Hepatocyte (in vitro differentiated cells): ENCODE results near the gene TPSAB1. TPM values are rescaled to one million over a fixed set of nuclear protein-coding genes. Genes with fewer than 3 reads are reported as not detected.
"Not testable (repeated sequence)": the region's sequence is repeated elsewhere in the genome, so short reads cannot be mapped to it uniquely, and the experiment has no call there.

ENCODE experiments used
- DNase-seq: peaks from one replicate; pipeline ENCODE4 v3.0.0-alpha.2; 2016; ENCODE audit warnings: low spot score
- H2AFZ ChIP-seq: fragments of 200-600 bp; sonication (generic); 2 replicates; pipeline ENCODE4 v1.6.0; 2016; ENCODE audit warnings: antibody characterized with exemption, mild to moderate bottlenecking
- H3K27ac ChIP-seq: fragments of 200-600 bp; sonication (generic); 2 replicates; pipeline ENCODE4 v1.5.1; 2016; ENCODE audit warnings: mild to moderate bottlenecking
- H3K27me3 ChIP-seq: fragments of 200-600 bp; sonication (generic); 2 replicates; pipeline ENCODE4 v1.6.1; 2016
- H3K36me3 ChIP-seq: fragments of 200-600 bp; sonication (generic); replicated peaks from 2 replicates; pipeline ENCODE4 v1.5.1; 2016; ENCODE audit warnings: low read depth; ENCODE audit not compliant: insufficient read depth
- H3K4me1 ChIP-seq: fragments of 200-600 bp; sonication (generic); 2 replicates; pipeline ENCODE4 v1.5.1; 2016; ENCODE audit warnings: mild to moderate bottlenecking, moderate library complexity; ENCODE audit not compliant: insufficient read depth
- H3K4me2 ChIP-seq: fragments of 200-600 bp; sonication (generic); 2 replicates; pipeline ENCODE4 v1.6.0; 2016
- H3K4me3 ChIP-seq: fragments of 200-600 bp; sonication (generic); 2 replicates; pipeline ENCODE4 v1.5.1; 2016; ENCODE audit warnings: mild to moderate bottlenecking
- H3K79me2 ChIP-seq: fragments of 200-600 bp; sonication (generic); 2 replicates; pipeline ENCODE4 v1.6.0; 2017; ENCODE audit warnings: mild to moderate bottlenecking
- H3K9me2 ChIP-seq: fragments of 200-600 bp; sonication (generic); replicated peaks from 2 replicates; pipeline ENCODE4 v1.6.0; 2017; ENCODE audit warnings: mild to moderate bottlenecking; ENCODE audit not compliant: insufficient read depth
- H3K9me3 ChIP-seq: fragments of 200-600 bp; sonication (generic); 2 replicates; pipeline ENCODE4 v1.5.1; 2016; ENCODE audit warnings: low read depth, mild to moderate bottlenecking
- H4K20me1 ChIP-seq: fragments of 200-600 bp; sonication (generic); 2 replicates; pipeline ENCODE4 v1.6.0; 2016; ENCODE audit warnings: mild to moderate bottlenecking; ENCODE audit not compliant: insufficient read depth, poor library complexity, severe bottlenecking
- EZH2 ChIP-seq: fragments of 200-600 bp; sonication (generic); IDR thresholded peaks from 2 replicates; pipeline ENCODE4 v1.6.1; 2016; ENCODE audit warnings: antibody characterized with exemption, mild to moderate bottlenecking, borderline replicate concordance
- EZH2phosphoT487 ChIP-seq: fragments of 200-600 bp; sonication (generic); IDR thresholded peaks from one replicate; pipeline ENCODE4 v1.6.1; 2018; ENCODE audit warnings: antibody characterized with exemption, mild to moderate bottlenecking, low read depth, moderate library complexity; ENCODE audit not compliant: unreplicated experiment, severe bottlenecking
- WGBS: methylation state at CpG from one replicate; pipeline ENCODE4 v1.1.6; 2016; ENCODE audit warnings: low lambda C conversion rate; ENCODE audit errors: missing lambda C conversion rate; 5-methylcytosine and 5-hydroxymethylcytosine counted together
- polyA plus RNA-seq: library from polyadenylated mRNA; unstranded; fragments of >200 nt; fragmentation: Nextera tagmentation; extraction: Ambion mirVana; gene quantifications from 2 replicates; pipeline ENCODE4 v1.2.1, GENCODE V29; 2016
- total RNA-seq: library from RNA; depleted of rRNA; stranded (reverse); fragments of >200 nt; gene quantifications from 2 replicates; pipeline ENCODE4 v1.2.3, GENCODE V29; 2014
- TF ChIP-seq, protein P1 (sequence below): fragments of 200-600 bp; sonication (generic); IDR thresholded peaks from 2 replicates; pipeline ENCODE4 v1.5.1; 2016; ENCODE audit warnings: antibody characterized with exemption, mild to moderate bottlenecking; ENCODE audit not compliant: poor library complexity

The TPSAB1 gene
- total and polyA plus RNA-seq, 2 experiments from 2014 or later, result not detected

DNA sequence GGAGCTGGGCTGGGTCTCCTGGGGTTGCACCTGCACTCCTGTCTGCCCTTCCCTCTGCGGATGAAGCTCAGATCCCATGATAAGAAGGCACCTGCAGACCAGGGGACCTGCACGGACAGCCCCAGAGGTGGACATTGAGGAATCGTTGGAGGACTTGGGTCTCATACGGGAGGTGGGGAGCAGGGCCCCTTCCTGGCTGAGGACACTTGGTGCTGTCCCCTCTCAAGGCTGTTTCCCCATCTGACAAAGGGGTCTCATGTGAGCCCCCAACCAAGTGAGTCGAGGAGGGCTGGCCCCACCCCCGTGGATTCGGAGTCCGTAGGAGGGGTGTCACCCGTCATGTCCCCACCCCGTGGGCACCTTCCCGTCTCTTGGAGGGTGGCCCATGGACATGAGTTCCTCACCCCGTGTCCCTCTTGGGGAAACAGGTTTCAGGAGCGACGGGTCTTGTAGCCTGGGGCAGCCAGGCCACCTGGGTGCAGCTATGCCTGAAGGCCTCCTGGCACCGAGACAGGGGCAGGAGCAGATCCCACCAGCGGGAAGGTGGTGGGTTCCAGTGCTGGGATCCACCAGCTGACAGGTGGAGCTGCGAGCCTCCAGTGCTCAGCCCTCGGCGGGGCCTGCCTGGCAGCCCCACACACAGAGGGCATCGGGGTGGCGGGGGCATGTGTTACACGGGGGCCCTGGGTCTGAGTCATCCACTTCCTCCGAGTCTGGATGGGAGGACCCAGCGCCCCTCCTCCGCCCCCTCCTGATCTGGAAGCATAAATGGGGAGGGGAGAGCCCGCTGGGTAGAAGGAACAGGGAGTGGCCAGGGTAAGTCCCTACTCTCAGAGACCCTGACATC lies 15.0 kb downstream of the TPSAB1 start, which contains the start of gene TPSD1:
Gene TPSD1 (plus strand): TSS at position 794 of the 847 bp plus-strand sequence. CDS start 212 bp downstream, outside the sequence.
- H2AFZ ChIP-seq, H3K36me3 ChIP-seq, H4K20me1 ChIP-seq, H3K27me3 ChIP-seq, DNase-seq, H3K4me2 ChIP-seq, H3K9me3 ChIP-seq, H3K27ac ChIP-seq, H3K4me1 ChIP-seq, H3K79me2 ChIP-seq, H3K9me2 ChIP-seq, H3K4me3 ChIP-seq: not testable (repeated sequence)
- 86% methylated on average over 21 of the region's 26 CpGs for WGBS

DNA sequence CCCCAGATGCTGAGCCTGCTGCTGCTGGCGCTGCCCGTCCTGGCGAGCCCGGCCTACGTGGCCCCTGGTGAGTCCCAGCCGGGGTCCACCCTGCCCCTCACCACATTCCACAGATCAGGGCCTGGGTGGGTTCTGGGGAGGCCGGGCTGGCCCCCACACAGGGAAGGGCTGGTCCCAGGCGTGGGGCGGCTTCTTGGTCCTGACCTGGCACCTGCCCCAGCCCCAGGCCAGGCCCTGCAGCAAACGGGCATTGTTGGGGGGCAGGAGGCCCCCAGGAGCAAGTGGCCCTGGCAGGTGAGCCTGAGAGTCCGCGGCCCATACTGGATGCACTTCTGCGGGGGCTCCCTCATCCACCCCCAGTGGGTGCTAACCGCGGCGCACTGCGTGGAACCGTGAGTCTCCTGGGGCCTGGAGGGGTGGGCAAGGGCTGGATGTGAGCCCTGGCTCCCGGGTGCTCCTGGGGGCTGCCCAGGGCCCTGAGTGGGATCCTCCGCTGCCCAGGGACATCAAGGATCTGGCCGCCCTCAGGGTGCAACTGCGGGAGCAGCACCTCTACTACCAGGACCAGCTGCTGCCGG lies 15.9 kb downstream of the TPSAB1 start:
- H2AFZ ChIP-seq, DNase-seq, H3K4me3 ChIP-seq, H3K4me2 ChIP-seq, H3K4me1 ChIP-seq, H3K9me2 ChIP-seq, H3K27ac ChIP-seq, H3K9me3 ChIP-seq, H3K36me3 ChIP-seq, H3K79me2 ChIP-seq, H3K27me3 ChIP-seq, H4K20me1 ChIP-seq: not testable (repeated sequence)
- WGBS, result 91% methylated on average over 23 of the region's 23 CpGs

DNA sequence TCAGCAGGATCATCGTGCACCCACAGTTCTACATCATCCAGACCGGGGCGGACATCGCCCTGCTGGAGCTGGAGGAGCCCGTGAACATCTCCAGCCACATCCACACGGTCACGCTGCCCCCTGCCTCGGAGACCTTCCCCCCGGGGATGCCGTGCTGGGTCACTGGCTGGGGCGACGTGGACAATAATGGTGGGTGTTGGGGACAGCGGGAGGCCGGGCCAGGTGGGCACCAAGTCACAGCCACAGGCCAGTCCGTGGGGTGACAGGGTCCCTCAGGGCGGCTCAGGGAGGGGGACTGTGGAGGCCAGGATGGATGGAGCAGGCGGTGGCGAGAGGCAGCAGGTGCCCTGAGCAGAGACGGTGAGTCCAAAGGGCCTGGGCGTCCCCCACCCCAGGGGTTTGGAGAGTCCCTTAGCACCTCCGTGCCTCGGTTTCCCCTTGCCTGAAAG lies 16.4 kb downstream of the TPSAB1 start:
- Histone ChIP-seq H3K27me3 (peaks cover 8% of the 10 kb centered on the region), H3K4me1 (no peaks in the 10 kb centered on the region), H3K9me2 (no peaks in the 10 kb centered on the region), H3K79me2 (no peaks in the 10 kb centered on the region), H4K20me1 (no peaks in the 10 kb centered on the region), H3K4me2 (no peak overlapping the region), H3K27ac (no peak overlapping the region), H3K9me3 (no peaks in the 10 kb centered on the region), H2AFZ (no peak overlapping the region), H3K4me3 (no peak overlapping the region), H3K36me3 (no peaks in the 10 kb centered on the region)
- no peak for DNase-seq
- TF ChIP-seq EZH2 (no peak), EZH2phosphoT487 (no peak)
- TF ChIP-seq, protein P1, sequence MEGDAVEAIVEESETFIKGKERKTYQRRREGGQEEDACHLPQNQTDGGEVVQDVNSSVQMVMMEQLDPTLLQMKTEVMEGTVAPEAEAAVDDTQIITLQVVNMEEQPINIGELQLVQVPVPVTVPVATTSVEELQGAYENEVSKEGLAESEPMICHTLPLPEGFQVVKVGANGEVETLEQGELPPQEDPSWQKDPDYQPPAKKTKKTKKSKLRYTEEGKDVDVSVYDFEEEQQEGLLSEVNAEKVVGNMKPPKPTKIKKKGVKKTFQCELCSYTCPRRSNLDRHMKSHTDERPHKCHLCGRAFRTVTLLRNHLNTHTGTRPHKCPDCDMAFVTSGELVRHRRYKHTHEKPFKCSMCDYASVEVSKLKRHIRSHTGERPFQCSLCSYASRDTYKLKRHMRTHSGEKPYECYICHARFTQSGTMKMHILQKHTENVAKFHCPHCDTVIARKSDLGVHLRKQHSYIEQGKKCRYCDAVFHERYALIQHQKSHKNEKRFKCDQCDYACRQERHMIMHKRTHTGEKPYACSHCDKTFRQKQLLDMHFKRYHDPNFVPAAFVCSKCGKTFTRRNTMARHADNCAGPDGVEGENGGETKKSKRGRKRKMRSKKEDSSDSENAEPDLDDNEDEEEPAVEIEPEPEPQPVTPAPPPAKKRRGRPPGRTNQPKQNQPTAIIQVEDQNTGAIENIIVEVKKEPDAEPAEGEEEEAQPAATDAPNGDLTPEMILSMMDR, result no peak
- 89% methylated on average over 22 of the region's 22 CpGs for WGBS

DNA sequence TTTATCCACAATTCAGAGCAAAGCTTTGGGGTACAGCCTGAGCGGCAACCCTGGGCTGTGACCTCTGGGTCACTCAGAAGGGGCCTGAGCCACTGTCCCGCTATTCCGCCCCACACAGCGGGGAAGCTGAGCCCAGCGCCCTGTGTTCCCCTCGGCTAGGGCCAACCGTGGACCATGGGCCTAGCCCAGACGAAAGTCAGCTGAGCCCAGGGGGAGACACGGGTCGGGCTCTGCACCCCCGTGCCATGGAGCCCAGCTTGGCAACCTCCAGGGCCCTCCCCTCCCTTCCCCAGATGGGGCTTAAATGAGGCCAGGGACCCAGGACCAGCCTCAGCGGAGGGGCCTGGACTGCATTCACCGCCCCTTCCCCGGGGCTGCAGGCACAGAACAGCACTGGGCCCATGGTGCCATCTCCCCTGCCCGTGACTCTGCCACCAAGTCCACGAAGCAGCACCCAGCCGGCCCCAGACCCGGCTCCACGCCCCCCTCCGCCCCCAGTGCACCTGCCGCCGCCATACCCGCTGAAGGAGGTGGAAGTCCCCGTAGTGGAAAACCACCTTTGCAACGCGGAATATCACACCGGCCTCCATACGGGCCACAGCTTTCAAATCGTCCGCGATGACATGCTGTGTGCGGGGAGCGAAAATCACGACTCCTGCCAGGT lies 17.2 kb downstream of the TPSAB1 start:
- Histone ChIP-seq H4K20me1 (no peaks in the 10 kb centered on the region), H2AFZ (no peak overlapping the region), H3K27me3 (peaks cover 8% of the 10 kb centered on the region), H3K4me1 (no peaks in the 10 kb centered on the region), H3K9me2 (no peaks in the 10 kb centered on the region), H3K36me3 (no peaks in the 10 kb centered on the region), H3K79me2 (no peaks in the 10 kb centered on the region), H3K27ac (no peak overlapping the region), H3K4me3 (no peak overlapping the region), H3K9me3 (no peaks in the 10 kb centered on the region), H3K4me2 (no peak overlapping the region)
- no peak for DNase-seq
- TF ChIP-seq, protein P1, result no peak
- TF ChIP-seq EZH2 (no peak), EZH2phosphoT487 (no peak)
- 89% methylated on average over 17 of the region's 34 CpGs for WGBS
